Retinal pigment epithelial cell (primary cell): ENCODE data around the gene EDEM1.
A peak's percentile ranks its signal among the peaks of the same experiment; 100 is the strongest.
"Not testable (repeated sequence)": the region's sequence is repeated elsewhere in the genome, so short reads cannot be mapped to it uniquely, and the experiment has no call there.

Experiments used
- DNase-seq: peaks from one replicate; pipeline ENCODE4 v3.0.0-alpha.2; 2010; ENCODE audit warnings: low read depth
- H3K4me3 ChIP-seq: 2 replicates; pipeline ENCODE4 v1.5.1; 2011; ENCODE audit warnings: mild to moderate bottlenecking, low read length, control low read depth, moderate library complexity
- CTCF ChIP-seq: conservative IDR thresholded peaks from 2 replicates; pipeline ENCODE4 v1.5.1; 2011; ENCODE audit warnings: low read depth, low read length, control low read depth, inconsistent platforms

Gene EDEM1

GRCh38 chr3:5172018-5172417 is 15.5 kb upstream of the EDEM1 start:
- no peak for TF ChIP-seq CTCF
- H3K4me3 ChIP-seq: no peak overlapping the region
- no peak for DNase-seq

DNA sequence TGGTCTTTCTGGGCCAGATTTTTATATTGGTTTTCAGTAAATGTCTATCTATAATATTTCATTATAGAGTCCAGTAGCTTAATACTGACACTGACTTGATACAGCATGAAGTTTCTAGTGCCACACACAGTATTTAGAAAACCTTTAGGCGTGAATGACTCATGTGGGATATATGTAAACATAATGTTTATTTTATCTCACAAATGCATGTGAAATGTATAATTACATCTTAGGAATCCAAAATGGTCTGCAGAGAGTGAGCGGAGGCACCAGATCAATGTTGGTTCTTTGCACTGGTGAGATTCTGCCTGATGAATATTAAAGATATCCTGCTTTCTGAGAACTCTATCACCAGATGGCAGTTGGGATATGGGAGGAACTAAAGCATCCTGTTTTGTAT is 8.5 kb upstream of the EDEM1 start:
- not testable (repeated sequence) for H3K4me3 ChIP-seq, DNase-seq

DNA sequence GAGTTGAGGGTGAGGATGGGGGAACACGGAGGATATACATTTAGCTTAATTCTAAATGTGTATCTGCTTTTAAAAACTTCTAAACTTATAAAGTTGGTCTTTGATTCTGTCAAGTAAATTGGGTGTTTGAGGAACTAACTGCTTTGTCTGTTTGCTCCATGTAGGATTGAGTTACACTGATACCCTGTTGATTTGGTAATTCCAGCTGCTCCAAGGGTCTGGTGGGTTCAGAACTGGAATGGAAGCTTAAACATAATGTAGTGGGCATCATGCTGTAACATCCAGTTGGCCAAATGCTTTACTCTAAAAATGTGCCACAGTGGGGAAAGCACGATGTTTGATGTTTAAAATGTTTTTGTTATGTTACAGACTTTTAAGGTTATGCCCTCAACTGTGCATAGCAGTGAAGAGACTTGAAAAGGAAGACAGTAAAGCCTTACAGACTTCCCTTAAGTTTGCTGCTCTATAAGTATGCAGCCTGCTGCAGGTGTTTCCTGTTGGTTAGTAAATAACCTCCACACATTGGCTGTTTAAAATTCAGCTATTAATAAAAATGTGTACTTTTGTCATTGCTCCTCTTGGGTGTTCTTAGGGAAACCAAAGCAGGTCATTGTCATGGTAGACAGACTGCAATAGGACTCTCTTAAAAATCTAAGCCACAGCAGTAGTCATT is 5.9 kb upstream of the EDEM1 start:
- TF ChIP-seq CTCF: no peak
- H3K4me3 ChIP-seq: no peak overlapping the region
- DNase-seq: no peak

- DNase-seq, H3K4me3 ChIP-seq: not testable (repeated sequence)
Measured at GRCh38 chr3:5183714-5184113, 3.8 kb upstream of the EDEM1 start.

GRCh38 chr3:5184499-5184898 is 3.0 kb upstream of the EDEM1 start:
- DNase-seq: no peak
- TF ChIP-seq CTCF: no peak
- H3K4me3 ChIP-seq: no peak overlapping the region

DNA sequence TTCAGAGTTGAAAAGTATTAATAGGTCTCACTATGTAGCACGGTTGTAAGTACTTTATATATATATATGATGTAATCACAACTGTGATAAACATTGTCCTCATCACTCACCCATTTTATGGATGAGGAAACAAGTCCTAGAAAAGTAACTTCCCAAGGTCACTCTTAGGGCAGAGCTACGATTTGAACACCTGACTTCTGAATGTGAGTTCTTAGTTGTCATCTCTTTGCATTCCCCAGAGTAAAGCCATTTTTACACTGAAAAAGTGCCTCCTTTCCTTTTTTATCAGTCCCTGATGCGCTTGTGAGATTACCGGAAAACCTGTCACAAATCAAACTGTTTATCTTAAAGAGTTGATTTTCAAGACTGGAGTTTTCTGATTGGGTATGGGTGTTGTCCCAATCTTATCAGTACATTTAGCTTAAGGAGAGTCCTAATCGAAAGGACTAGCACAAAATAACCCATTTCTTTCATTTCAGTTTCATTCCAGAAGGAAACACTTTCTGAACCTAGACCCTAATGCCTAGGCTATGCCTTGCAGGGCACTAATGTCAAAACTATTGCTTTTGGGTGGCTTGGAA is 2.3 kb upstream of the EDEM1 start:
- DNase-seq: no peak

GRCh38 chr3:5186089-5186857 is 1.2 kb upstream of the EDEM1 start:
- TF ChIP-seq CTCF: no peak
- H3K4me3 ChIP-seq: peak overlapping the region; percentile 54
- DNase-seq: no peak

More for the DNA sequence above, 2.3 kb upstream of the EDEM1 start:
- TF ChIP-seq CTCF: no peak
- no peak overlapping the region for H3K4me3 ChIP-seq

GRCh38 chr3:5186858-5187155 is 700 bp upstream of the EDEM1 start:
- TF ChIP-seq CTCF: no peak
- no peak for DNase-seq
- H3K4me3 ChIP-seq: peak overlapping the region; percentile 54
